GM23338 (cell line): ENCODE results near the gene GPRC5C. TPM values are rescaled to one million over a fixed set of nuclear protein-coding genes. Genes with fewer than 3 reads are reported as not detected.

Experiments
- ATAC-seq: fragments of 200-7000 bp; cut with Tn5 transposase; 3 replicates; pipeline ENCODE4 v1.9.1; 2020
- DNase-seq: peaks from one replicate; pipeline ENCODE4 v3.0.0-alpha.2; 2015; ENCODE audit warnings: low spot score
- H2AFZ ChIP-seq: fragments of 200-600 bp; sonication (generic); 2 replicates; pipeline ENCODE4 v1.8.0; 2016; ENCODE audit warnings: antibody characterized with exemption, mild to moderate bottlenecking, moderate library complexity
- H3F3A ChIP-seq: fragments of 200-600 bp; sonication (generic); replicated peaks from 2 replicates; pipeline ENCODE4 v1.8.0; 2017; ENCODE audit warnings: antibody characterized with exemption, mixed run types, low read depth
- H3K27ac ChIP-seq: fragments of 200-600 bp; sonication (generic); 2 replicates; pipeline ENCODE4 v1.6.1; 2016; ENCODE audit warnings: low read depth
- H3K27me3 ChIP-seq: fragments of 200-600 bp; sonication (generic); 2 replicates; pipeline ENCODE4 v1.8.0; 2016; ENCODE audit warnings: mild to moderate bottlenecking, mixed run types, moderate library complexity; ENCODE audit not compliant: insufficient read depth
- H3K36me3 ChIP-seq: fragments of 200-600 bp; sonication (generic); 2 replicates; pipeline ENCODE4 v1.8.0; 2016; ENCODE audit warnings: mild to moderate bottlenecking; ENCODE audit not compliant: insufficient read depth
- H3K4me1 ChIP-seq: fragments of 200-600 bp; sonication (generic); 2 replicates; pipeline ENCODE4 v1.8.0; 2016; ENCODE audit warnings: mild to moderate bottlenecking, moderate library complexity; ENCODE audit not compliant: insufficient read depth
- H3K4me2 ChIP-seq: fragments of 200-600 bp; sonication (generic); 2 replicates; pipeline ENCODE4 v1.7.1; 2017; ENCODE audit warnings: mixed run types
- H3K4me3 ChIP-seq: fragments of 200-600 bp; sonication (generic); 2 replicates; pipeline ENCODE4 v1.6.1; 2016; ENCODE audit warnings: mixed run types
- H3K79me2 ChIP-seq: fragments of 200-600 bp; sonication (generic); replicated peaks from 2 replicates; pipeline ENCODE4 v1.8.0; 2017; ENCODE audit warnings: mild to moderate bottlenecking; ENCODE audit not compliant: insufficient read depth
- H3K9me2 ChIP-seq: fragments of 200-600 bp; sonication (generic); 2 replicates; pipeline ENCODE4 v1.8.0; 2017; ENCODE audit not compliant: insufficient read depth
- H4K20me1 ChIP-seq: fragments of 200-600 bp; sonication (generic); replicated peaks from 2 replicates; pipeline ENCODE4 v1.8.0; 2017; ENCODE audit warnings: mild to moderate bottlenecking; ENCODE audit not compliant: insufficient read depth
- H3K27ac Mint-ChIP-seq: 2 replicates; pipeline ENCODE4 v1.8.0; 2020; ENCODE audit warnings: inconsistent platforms, mild to moderate bottlenecking, moderate library complexity, mixed read lengths
- H3K27me3 Mint-ChIP-seq: 3 replicates; pipeline ENCODE4 v1.8.0; 2022; ENCODE audit warnings: low read depth, mild to moderate bottlenecking, moderate library complexity, mixed read lengths, inconsistent platforms; ENCODE audit not compliant: insufficient read depth, poor library complexity
- H3K36me3 Mint-ChIP-seq: 3 replicates; pipeline ENCODE4 v1.8.0; 2021; ENCODE audit warnings: low read depth, mild to moderate bottlenecking, inconsistent platforms, moderate library complexity, mixed read lengths
- H3K4me1 Mint-ChIP-seq: 3 replicates; pipeline ENCODE4 v1.8.0; 2020; ENCODE audit warnings: mild to moderate bottlenecking, inconsistent platforms, mixed read lengths
- H3K4me3 Mint-ChIP-seq: 3 replicates; pipeline ENCODE4 v1.8.0; 2021; ENCODE audit warnings: moderate library complexity, mild to moderate bottlenecking, inconsistent platforms, mixed read lengths
- H3K9me3 Mint-ChIP-seq: 3 replicates; pipeline ENCODE4 v1.8.0; 2020; ENCODE audit warnings: moderate library complexity, mild to moderate bottlenecking, inconsistent platforms, mixed read lengths
- CREB1 ChIP-seq: fragments of 250-450 bp; sonication (Bioruptor Pico); IDR thresholded peaks from 2 replicates; pipeline ENCODE4 v1.5.0; 2020; ENCODE audit warnings: low read depth, mild to moderate bottlenecking, moderate library complexity
- CTCF ChIP-seq, 2 experiments: fragments of 200-600 bp in 1 of 2; sonication (generic) in 1 of 2; conservative IDR thresholded peaks; 2 replicates each; pipeline versions ENCODE4 v1.5.1 to v1.6.1; 2016 to 2017; ENCODE audit warnings: antibody characterized with exemption in 2 of 2, low read depth in 2 of 2, mild to moderate bottlenecking in 2 of 2, moderate library complexity in 1 of 2
- ETS1 ChIP-seq: IDR thresholded peaks from 2 replicates; pipeline ENCODE4 v1.6.1; 2016; ENCODE audit warnings: antibody characterized with exemption
- EZH2 ChIP-seq: fragments of 200-600 bp; sonication (generic); IDR thresholded peaks from one replicate; pipeline ENCODE4 v1.8.0; 2017; ENCODE audit warnings: antibody characterized with exemption, mild to moderate bottlenecking, low read depth; ENCODE audit not compliant: unreplicated experiment
- EZH2phosphoT487 ChIP-seq: fragments of 200-600 bp; sonication (generic); IDR thresholded peaks from one replicate; pipeline ENCODE4 v1.8.1; 2018; ENCODE audit warnings: antibody characterized with exemption; ENCODE audit not compliant: unreplicated experiment
- JUNB ChIP-seq: IDR thresholded peaks from one replicate; pipeline ENCODE4 v1.6.1; 2016; ENCODE audit warnings: antibody characterized with exemption; ENCODE audit not compliant: unreplicated experiment
- NANOG ChIP-seq: IDR thresholded peaks from 2 replicates; pipeline ENCODE4 v1.6.1; 2016; ENCODE audit warnings: antibody characterized with exemption, borderline replicate concordance
- POLR2AphosphoS5 ChIP-seq: IDR thresholded peaks from 2 replicates; pipeline ENCODE4 v1.6.1; 2016; ENCODE audit warnings: antibody characterized with exemption, low read depth
- STAT1 ChIP-seq: IDR thresholded peaks from one replicate; pipeline ENCODE4 v1.6.1; 2016; ENCODE audit warnings: antibody characterized with exemption; ENCODE audit not compliant: unreplicated experiment
- ZNF114 ChIP-seq: fragments of 250-450 bp; sonication (Bioruptor Pico); IDR thresholded peaks from 2 replicates; pipeline ENCODE4 v1.5.0; 2020; ENCODE audit warnings: mild to moderate bottlenecking, moderate library complexity
- ZNF331 ChIP-seq: fragments of 250-450 bp; sonication (Bioruptor Pico); IDR thresholded peaks from 2 replicates; pipeline ENCODE4 v1.5.0; 2020; ENCODE audit warnings: low read depth, mild to moderate bottlenecking, moderate library complexity
- ZNF462 ChIP-seq: fragments of 250-450 bp; sonication (Bioruptor Pico); IDR thresholded peaks from 2 replicates; pipeline ENCODE4 v1.5.0; 2020; ENCODE audit warnings: mild to moderate bottlenecking, moderate library complexity
- polyA plus RNA-seq: library from polyadenylated mRNA; unstranded; fragments of >200 nt; fragmentation: Nextera tagmentation; extraction: Ambion mirVana; gene quantifications from 2 replicates; pipeline ENCODE4 v1.2.1, GENCODE V29; 2016
- total RNA-seq: library from RNA; depleted of rRNA; stranded (reverse); fragments of >200 nt; shearing (Covaris generic); gene quantifications from 2 replicates; pipeline ENCODE4 v1.2.3, GENCODE V29; 2014
- TF ChIP-seq, protein P1 (sequence below): IDR thresholded peaks from one replicate; pipeline ENCODE4 v1.6.1; 2018; ENCODE audit warnings: antibody characterized with exemption; ENCODE audit not compliant: unreplicated experiment

The GPRC5C gene
- total and polyA plus RNA-seq, 2 experiments from 2014 or later: 9.0 to 22.4 TPM

DNA sequence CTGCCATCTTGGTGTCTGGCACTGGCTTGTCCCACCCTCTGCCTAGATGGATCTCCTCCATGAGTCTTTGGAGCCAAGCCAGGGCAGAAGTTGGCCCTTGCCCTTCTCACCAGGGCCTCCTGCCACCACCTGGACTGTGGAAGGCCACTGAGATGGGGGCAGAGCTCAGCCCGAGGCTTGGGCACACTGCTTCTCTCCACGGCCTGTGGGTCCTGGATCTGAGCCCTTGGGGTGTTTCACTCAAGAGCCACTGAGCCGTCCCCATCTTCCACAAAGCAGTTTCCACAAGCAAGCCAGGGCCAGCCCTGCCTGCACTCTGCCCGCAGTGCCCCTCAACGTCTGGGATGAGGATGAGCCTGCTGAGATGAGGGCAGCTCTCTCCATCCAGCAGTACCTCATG lies 17.9 kb downstream of the GPRC5C start:
- H3K27me3 ChIP-seq: peaks cover 24% of the 10 kb centered on the region

More for the DNA sequence above, 17.9 kb downstream of the GPRC5C start:
- no peaks in the 10 kb centered on the region for H3K79me2 ChIP-seq
- DNase-seq (no peak), ATAC-seq (no peak)
- peaks cover 26% of the 10 kb centered on the region for H3K4me1 Mint-ChIP-seq
- no peak overlapping the region for H3K4me3 ChIP-seq
- TF ChIP-seq POLR2AphosphoS5: no peak
- no peak for TF ChIP-seq ZNF462 (CRISPR knock-in tag)
- no peak for TF ChIP-seq EZH2
- TF ChIP-seq ZNF331: no peak
- no peak for TF ChIP-seq NANOG
- no peak for TF ChIP-seq CTCF (conservative IDR thresholded peaks at IDR 0.05; ENCODE audit: low read depth in 2 of 2)
- TF ChIP-seq, protein P1, sequence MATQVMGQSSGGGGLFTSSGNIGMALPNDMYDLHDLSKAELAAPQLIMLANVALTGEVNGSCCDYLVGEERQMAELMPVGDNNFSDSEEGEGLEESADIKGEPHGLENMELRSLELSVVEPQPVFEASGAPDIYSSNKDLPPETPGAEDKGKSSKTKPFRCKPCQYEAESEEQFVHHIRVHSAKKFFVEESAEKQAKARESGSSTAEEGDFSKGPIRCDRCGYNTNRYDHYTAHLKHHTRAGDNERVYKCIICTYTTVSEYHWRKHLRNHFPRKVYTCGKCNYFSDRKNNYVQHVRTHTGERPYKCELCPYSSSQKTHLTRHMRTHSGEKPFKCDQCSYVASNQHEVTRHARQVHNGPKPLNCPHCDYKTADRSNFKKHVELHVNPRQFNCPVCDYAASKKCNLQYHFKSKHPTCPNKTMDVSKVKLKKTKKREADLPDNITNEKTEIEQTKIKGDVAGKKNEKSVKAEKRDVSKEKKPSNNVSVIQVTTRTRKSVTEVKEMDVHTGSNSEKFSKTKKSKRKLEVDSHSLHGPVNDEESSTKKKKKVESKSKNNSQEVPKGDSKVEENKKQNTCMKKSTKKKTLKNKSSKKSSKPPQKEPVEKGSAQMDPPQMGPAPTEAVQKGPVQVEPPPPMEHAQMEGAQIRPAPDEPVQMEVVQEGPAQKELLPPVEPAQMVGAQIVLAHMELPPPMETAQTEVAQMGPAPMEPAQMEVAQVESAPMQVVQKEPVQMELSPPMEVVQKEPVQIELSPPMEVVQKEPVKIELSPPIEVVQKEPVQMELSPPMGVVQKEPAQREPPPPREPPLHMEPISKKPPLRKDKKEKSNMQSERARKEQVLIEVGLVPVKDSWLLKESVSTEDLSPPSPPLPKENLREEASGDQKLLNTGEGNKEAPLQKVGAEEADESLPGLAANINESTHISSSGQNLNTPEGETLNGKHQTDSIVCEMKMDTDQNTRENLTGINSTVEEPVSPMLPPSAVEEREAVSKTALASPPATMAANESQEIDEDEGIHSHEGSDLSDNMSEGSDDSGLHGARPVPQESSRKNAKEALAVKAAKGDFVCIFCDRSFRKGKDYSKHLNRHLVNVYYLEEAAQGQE: no peak
- no peak for TF ChIP-seq STAT1
- no peak for TF ChIP-seq CREB1 (CRISPR knock-in tag)
- TF ChIP-seq EZH2phosphoT487: no peak
- no peak for TF ChIP-seq ZNF114 (CRISPR knock-in tag)
- no peak for TF ChIP-seq ETS1
- no peak for TF ChIP-seq JUNB
- H3K4me3 Mint-ChIP-seq: no peak overlapping the region
- H2AFZ ChIP-seq: no peak overlapping the region
- H3K4me1 ChIP-seq: peaks cover 8% of the 10 kb centered on the region
- H3K36me3 ChIP-seq: no peaks in the 10 kb centered on the region
- peaks cover 26% of the 10 kb centered on the region for H3K27me3 Mint-ChIP-seq
- H3K36me3 Mint-ChIP-seq: no peaks in the 10 kb centered on the region
- no peak overlapping the region for H3K4me2 ChIP-seq
- H3K9me2 ChIP-seq: no peaks in the 10 kb centered on the region
- no peaks in the 10 kb centered on the region; the same call in 1 of the 2 replicates for H3F3A ChIP-seq
- no peak overlapping the region for H3K27ac Mint-ChIP-seq
- H3K9me3 Mint-ChIP-seq: no peaks in the 10 kb centered on the region
- no peak overlapping the region for H3K27ac ChIP-seq
- H4K20me1 ChIP-seq: no peaks in the 10 kb centered on the region
